ENCODE measurements around the gene RNF130. TPM values are rescaled to one million over a fixed set of nuclear protein-coding genes. Genes with fewer than 3 reads are reported as not detected.
A peak's percentile ranks its signal among the peaks of the same experiment; 100 is the strongest.

RNF130 gene
- total RNA-seq, 1 experiment from 2014 or later, result 58.5 TPM

GRCh38 chr5:180086816-180087399 is 15.3 kb upstream of the RNF130 start:
- Mint-ChIP-seq H3K4me3 (no peak overlapping the region), H3K36me3 (no peaks in the 10 kb centered on the region), H3K9me3 (no peaks in the 10 kb centered on the region), H3K4me1 (peaks cover 73% of the 10 kb centered on the region), H3K27me3 (ENCODE audit: low read depth) (no peaks in the 10 kb centered on the region; the same call in 1 of the 2 replicates), H3K27ac (peak overlapping the region; percentile 87)
- POLR2A ChIA-PET, result interaction anchor here (0.7 kb wide), 1 partner anchor 242 kb away, joined by 6 read pairs; no protein-coding TSS in a partner anchor
- ATAC-seq (no peak), DNase-seq (ENCODE audit: low spot score) (no peak)
- TF ChIP-seq ZNF121 (CRISPR knock-in tag; IDR thresholded peaks at IDR 0.05), result peak; percentile 100
- TF ChIP-seq ZNF138 (CRISPR knock-in tag; conservative IDR thresholded peaks at IDR 0.05), result no peak
- CTCF ChIA-PET, result interaction anchor here (0.7 kb wide), 2 partner anchors 34 to 122 kb away, joined by 3 read pairs; partner anchors contain the start of gene RASGEF1C

- peaks cover 5% of the 10 kb centered on the region for H3K27me3 Mint-ChIP-seq (ENCODE audit: low read depth)
- DNase-seq (ENCODE audit: low spot score) (no peak), ATAC-seq (no peak)
- POLR2A ChIA-PET, result interaction anchor here (0.7 kb wide), 1 partner anchor 253 kb away, joined by 4 read pairs; no protein-coding TSS in a partner anchor
- peak overlapping the region; percentile 98 for H3K27ac Mint-ChIP-seq
- H3K4me1 Mint-ChIP-seq, result peaks cover 76% of the 10 kb centered on the region
- no peaks in the 10 kb centered on the region for H3K36me3 Mint-ChIP-seq
- peak overlapping the region; percentile 40 for H3K4me3 Mint-ChIP-seq
- H3K9me3 Mint-ChIP-seq, result peaks cover 1% of the 10 kb centered on the region; the same call in 1 of the 2 replicates
- CTCF ChIA-PET, result interaction anchor here (0.7 kb wide), 5 partner anchors 64 to 290 kb away, joined by 3 to 4 read pairs (median 3); no protein-coding TSS in a partner anchor
- no peak for TF ChIP-seq CBFB (CRISPR knock-in tag; IDR thresholded peaks at IDR 0.05; ENCODE audit: low read depth)
- no peak for TF ChIP-seq MXD4 (CRISPR knock-in tag; IDR thresholded peaks at IDR 0.05; ENCODE audit: borderline replicate concordance)
- no peak for TF ChIP-seq RORB (CRISPR knock-in tag; IDR thresholded peaks at IDR 0.05)
- no peak for TF ChIP-seq JUN (CRISPR knock-in tag; IDR thresholded peaks at IDR 0.05)
- TF ChIP-seq USF2 (CRISPR knock-in tag; IDR thresholded peaks at IDR 0.05), result no peak
- no peak for TF ChIP-seq FOXK1 (CRISPR knock-in tag; IDR thresholded peaks at IDR 0.05)
- TF ChIP-seq MAX (CRISPR knock-in tag; IDR thresholded peaks at IDR 0.05), result no peak
- no peak for TF ChIP-seq FOXP4 (CRISPR knock-in tag; IDR thresholded peaks at IDR 0.05)
- TF ChIP-seq ZNF263 (CRISPR knock-in tag; IDR thresholded peaks at IDR 0.05; ENCODE audit: low read depth), result no peak
Measured at GRCh38 chr5:180085837-180086236, 14.3 kb upstream of the RNF130 start.

GRCh38 chr5:180084638-180085561 is 13.3 kb upstream of the RNF130 start:
- Mint-ChIP-seq H3K36me3 (peaks cover 4% of the 10 kb centered on the region), H3K27ac (peak overlapping the region; percentile 63), H3K4me1 (peaks cover 73% of the 10 kb centered on the region), H3K4me3 (no peak overlapping the region), H3K9me3 (peaks cover 9% of the 10 kb centered on the region), H3K27me3 (ENCODE audit: low read depth) (peaks cover 8% of the 10 kb centered on the region)
- ATAC-seq, result peak; percentile 3; the same call in 1 of the 2 replicates
- CTCF ChIA-PET, result no interaction called here
- DNase-seq (ENCODE audit: low spot score), result no peak
- POLR2A ChIA-PET, result no interaction called here
- TF ChIP-seq AR (CRISPR knock-in tag; IDR thresholded peaks at IDR 0.05), result no peak
- TF ChIP-seq OVOL2 (CRISPR knock-in tag; IDR thresholded peaks at IDR 0.05; ENCODE audit: borderline replicate concordance), result no peak
- no peak for TF ChIP-seq ZMAT4 (CRISPR knock-in tag; IDR thresholded peaks at IDR 0.05)
- no peak for TF ChIP-seq SP1 (CRISPR knock-in tag; conservative IDR thresholded peaks at IDR 0.05)
